Activated T-cell treated with anti-CD3 and anti-CD28 coated beads for 48 hours (primary cell): ENCODE measurements around the gene KSR2.

ENCODE experiments used
- DNase-seq: peaks from one replicate; pipeline ENCODE4 v3.0.0-alpha.2; 2020; ENCODE audit warnings: low read depth

The KSR2 gene

DNA sequence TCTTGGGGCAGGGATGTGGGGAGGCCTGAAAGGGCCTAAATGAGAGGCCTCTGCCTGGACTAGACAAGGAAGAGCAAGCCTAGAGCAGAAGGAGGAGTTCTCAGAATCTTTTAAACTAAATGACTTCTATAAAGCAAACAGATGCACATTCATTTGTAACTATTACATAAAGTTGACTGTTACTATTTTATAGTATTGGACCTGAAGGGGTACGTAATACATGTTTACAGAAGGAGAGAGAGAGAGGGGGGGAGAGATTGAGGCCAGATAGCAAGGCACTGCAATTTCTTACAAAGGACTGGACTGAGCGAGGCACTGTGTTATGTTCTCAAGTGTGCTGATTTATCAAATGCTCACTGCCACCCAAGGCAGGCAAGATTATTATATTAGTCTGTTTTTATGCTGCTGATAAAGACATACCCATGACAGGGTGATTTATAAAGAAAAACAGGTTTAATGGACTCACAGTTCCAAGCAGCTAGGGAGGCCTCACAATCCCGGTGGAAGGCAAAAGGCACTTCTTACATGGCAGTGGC lies 391.6 kb downstream of the KSR2 start:
- no peak for DNase-seq

DNA sequence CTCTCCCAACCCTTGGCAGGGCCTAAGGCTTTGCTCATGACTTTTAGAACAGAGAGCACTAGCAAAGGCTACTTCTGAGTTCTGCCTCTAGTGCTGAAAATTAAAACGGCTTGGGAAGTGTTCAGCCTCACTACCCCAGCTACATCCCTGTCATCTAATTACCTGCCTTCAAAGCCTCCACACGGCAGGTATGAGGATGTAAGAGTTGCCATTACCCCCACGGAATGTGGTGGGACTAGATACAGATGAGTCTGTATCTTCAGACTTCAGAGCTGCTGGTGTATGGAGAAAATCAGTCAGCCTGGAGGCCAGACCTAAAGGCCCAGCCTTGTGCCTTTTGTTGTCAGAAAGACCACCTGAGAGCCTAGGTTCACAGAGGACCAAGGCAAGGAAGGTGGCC lies 392.7 kb downstream of the KSR2 start:
- no peak for DNase-seq

DNA sequence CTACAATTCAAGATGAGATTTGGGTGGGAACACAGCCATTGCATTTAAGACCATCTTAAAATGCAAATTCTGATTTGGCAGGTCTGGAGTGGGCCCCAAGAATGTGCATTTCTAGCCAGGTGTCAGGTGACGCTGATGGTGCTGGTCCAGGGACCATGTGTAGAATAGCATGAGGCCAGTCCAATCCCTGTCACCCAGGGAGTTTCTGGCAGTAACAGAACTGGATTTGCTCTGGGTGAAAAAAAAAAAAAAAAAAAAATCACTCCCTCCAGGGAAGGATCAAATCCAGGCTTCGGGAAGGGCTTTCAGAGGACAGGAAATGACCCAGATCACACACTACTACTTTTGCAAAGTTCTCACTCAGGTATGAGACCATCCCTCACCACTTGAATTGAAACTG lies 394.1 kb downstream of the KSR2 start:
- no peak for DNase-seq

DNA sequence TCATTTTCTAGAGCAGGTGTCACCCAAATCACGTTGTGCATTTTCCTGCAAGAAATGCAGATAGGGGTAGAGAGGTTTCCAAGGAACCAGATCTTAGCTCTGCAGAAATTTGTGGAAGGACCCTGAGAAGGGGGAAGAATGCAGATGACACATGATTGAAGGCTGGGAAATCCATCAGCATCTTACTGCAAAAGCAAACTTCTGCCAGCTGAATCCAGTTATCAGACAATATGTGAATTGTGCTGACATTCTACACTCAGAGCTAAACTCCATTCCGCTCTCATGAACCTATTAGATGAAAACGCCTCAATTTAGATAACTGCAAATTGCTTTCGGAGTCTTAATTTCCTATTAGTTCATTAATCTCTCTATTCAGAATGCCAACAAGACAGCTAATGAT lies 396.0 kb downstream of the KSR2 start:
- DNase-seq, result no peak

DNA sequence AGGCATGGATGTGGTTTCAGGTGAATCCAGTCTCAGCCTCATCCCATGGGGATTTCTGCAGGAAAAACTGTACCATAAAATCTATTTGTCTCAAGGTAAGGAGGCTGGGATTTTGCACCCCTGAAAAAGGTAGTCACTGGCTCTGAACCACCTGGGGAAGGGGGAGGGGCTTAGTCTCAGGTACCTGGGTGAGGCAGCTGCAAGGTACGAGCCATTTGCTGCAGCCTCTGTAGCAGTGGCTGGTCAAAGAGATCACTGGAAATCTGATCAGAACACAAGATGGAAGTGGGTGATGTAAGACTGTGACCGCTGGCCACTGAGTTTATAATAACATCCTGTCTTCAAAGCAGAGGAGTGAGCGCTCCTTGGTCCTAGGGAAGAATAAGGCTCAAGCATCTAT lies 397.5 kb downstream of the KSR2 start:
- no peak for DNase-seq

DNA sequence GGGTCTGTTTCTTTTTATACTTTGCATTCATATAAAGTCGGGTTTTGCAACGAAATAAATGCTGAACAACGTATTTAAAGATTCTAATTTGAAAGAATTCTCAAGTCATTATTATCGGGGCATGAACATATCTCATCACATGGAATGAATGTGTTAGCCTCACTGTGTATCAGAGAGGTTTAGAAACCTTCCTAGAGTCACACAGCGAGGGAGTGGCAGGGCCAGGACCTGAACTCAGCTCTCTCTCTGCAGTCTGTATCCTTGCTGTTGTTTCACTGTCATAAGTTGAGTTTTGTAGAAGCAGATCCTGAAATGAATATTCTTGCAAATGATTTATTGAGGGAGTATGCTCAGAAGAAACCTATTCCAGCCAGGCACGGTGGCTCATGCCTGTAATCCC lies 398.2 kb downstream of the KSR2 start:
- no peak for DNase-seq

DNA sequence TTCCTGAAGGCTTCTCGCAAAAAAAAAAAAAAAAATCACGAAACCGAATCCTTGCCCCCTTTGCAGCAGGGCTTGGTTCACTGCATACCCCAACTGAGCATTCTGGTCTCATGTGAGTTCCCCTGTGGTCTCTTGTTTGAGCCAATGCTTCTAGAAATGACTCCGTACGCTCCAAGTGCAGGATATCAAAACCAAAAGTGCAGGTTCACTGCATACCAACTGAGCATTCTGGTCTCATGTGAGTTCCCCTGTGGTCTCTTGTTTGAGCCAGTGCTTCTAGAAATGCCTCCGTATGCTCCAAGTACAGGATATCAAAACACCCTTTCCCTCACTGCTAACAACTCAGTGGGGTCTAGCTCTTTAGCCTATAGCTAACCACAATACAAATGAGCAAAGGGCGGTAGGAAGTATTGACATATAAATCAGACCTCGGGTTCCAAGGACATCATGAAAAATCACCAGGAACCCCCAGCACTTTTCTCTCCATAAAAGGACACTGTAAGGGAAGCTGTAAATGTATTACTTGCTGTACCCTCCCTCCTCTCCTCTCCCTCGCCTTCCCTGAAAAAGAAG lies 401.1 kb downstream of the KSR2 start:
- no peak for DNase-seq

DNA sequence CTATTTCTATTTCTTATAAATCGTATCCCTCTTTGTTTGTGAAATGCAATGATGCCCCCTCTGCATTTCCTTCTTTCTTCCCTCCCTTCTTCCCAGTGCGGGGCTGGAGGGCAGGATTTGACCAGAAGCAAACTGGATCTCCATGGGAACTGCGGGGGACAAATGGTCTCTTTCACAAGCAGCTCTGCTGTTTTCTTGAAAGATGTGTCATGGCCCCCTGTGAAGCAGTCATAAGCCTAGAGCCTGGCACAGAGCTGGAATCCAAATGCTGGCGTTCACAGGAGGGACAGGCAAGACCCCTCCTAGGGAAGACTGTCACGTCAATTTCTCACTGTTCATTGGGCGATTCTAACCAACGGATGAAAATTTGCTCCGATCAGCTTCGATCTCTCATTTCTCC lies 403.9 kb downstream of the KSR2 start:
- DNase-seq, result no peak

DNA sequence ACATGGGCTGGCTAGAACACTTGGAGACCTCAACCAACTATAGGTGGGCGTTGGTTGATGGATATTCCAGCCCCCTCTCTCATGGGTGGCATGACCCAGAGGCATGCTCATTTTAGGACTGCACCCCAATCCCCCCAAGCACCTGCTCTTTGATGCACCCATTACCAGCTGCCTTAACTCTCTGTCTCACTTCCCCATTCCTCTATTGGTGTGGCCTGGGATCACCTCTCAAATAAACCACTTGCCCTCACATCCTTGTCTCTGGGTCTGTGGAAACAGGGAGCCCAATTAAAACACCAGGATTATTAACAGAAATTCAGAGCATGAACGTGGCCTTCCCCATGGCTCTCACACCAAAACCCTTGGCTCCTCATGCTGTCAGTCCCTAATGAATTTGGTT lies 405.1 kb downstream of the KSR2 start:
- DNase-seq, result no peak

DNA sequence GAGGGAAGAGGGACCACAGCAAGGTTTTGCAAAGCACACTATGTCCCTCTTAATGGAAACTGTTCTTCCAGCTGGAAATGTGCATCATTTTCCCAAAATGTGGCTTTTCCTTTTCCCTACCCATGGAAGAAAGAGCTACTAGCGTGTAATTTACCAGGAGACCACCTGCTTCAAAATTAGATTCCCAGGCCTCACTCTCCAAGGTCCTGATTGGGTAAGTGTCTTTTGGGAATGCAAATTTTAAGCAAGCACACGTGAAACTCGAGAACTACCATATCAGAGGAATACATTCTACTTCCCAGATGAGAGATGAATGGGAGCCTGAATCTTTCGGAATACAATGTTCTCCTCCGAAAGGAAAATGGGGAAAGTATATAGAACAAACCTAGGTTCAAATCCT lies 405.8 kb downstream of the KSR2 start:
- no peak for DNase-seq

DNA sequence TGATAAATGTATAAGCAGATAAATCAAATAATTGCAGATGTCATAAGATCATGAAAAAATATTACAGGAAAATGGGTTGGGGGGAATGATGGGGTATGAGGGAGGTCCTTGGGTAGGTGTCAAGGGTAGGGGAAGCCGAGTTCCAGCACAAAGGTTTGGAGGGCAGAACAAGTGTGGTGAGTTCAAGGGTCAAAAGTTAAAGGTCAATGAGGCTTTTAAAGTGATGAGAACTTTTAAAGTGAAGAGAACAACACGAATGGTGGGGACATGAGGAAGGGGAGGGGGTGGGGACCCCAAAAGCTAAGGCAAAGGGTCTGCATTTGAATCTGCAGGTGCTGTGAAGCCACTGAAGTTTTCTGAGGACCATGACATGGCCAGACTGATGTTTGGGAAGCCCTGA lies 406.8 kb downstream of the KSR2 start:
- DNase-seq, result no peak

DNA sequence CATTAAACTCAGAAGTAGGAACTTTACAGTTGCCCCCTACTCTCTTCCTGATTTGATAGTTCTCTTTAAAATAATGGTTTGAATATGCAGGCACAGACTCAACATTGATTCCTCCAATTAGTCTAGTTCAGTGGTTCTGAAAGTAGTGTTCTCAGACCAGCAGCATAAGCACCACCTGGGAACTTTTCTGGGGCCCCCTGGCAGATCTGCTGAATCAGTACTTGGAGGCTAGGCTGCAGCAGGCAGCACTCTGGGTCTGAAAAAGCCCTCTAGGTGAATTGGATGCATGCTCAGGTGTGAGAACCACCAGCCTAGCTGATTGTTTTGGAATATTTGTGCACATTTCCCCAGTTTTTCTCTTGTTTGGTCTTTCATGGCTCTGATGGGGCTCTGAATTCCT lies 408.8 kb downstream of the KSR2 start:
- DNase-seq, result no peak

DNA sequence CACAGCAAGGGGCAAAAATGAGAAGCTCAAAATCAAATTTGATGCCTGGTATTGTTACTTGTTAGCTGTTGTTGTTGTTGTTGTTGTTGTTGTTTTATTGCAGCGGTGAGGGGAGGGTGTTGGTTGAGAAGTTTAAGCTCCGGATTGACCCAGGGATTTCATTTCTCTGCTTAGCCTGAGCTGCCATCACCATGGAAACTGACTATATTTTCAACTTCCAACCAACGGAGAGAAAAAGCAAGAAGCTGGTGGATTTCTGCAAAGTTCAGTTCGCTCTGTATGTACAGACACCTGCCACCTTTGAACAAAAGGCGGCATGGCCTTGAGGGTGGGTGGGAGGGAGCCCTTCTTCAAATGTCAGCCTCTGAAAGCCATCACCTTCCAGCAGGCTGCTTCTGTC lies 412.9 kb downstream of the KSR2 start:
- DNase-seq, result no peak

DNA sequence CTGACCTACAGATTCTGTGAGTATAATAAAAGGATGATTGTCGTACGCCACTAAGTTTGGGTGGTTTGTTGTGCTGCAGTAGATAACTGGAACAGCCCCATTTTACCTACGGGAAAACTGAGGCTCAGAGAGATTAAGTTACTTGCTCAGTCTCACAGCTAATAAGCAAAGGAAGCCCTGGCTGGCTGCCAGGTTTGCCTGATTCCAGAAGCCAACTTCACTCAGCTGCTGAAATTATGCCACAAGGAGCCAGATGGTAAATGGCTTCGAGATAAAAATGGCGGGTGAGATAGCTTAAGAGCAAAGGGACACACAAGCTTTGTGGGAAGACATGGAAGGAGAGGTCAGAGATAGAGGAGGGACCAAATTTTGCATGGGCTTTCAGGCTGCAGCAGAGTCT lies 415.8 kb downstream of the KSR2 start:
- no peak for DNase-seq

DNA sequence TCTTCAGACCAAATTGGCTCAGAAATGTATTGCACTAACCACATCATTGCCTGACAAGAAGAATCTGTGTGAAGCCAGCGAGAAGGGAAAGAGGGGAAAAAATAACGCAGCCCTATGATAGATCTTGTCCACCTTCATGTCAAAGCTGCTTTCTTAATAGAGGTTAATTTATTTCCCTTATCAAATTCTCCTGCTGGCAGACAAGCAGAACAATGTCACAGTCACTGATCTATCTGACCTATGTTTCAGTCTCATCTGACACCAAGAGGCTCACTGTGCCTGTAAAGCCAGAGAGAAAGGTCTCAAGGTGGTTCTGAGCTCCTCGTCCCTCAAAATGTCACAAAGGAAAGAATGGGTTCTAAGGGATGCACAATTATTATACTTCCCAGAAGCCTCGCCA lies 417.1 kb downstream of the KSR2 start:
- no peak for DNase-seq

DNA sequence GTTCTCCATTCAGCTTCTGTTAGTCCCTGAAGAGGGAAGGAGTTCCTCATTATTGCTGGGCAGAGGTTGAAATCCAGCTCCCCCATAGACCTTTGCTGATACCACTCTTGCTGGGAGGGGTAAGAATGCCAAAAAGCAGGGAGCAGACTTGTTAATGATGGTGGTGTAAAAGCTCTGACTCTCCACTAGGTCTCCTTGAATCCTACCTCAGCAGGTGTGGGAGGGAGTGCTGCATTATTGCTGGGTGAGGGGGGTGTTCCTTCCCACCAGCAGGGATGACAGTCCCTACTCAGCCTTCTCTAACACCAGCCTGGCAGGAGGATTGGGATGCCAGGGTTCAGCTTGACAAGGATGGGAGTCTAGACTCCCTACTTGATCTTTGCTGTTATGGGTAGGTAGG lies 421.6 kb downstream of the KSR2 start:
- no peak for DNase-seq

DNA sequence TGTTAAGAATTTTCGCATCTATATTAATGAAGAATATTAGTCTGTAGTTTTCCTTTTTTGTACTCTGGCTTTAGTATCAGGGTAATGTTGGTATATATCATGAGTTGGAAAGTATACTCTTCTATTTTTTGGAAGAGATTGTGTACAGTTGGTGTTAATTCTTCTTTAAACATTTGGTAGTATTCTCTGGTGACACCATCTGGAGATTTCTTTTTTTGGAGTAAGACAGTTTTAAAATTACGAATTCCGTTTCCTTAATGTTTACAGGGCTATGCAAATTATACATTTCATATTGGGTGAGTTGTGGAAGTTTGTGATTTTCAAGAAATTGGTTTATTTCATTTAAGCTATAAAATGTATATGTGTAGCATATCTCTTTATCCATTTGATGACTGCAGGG lies 423.6 kb downstream of the KSR2 start:
- no peak for DNase-seq

DNA sequence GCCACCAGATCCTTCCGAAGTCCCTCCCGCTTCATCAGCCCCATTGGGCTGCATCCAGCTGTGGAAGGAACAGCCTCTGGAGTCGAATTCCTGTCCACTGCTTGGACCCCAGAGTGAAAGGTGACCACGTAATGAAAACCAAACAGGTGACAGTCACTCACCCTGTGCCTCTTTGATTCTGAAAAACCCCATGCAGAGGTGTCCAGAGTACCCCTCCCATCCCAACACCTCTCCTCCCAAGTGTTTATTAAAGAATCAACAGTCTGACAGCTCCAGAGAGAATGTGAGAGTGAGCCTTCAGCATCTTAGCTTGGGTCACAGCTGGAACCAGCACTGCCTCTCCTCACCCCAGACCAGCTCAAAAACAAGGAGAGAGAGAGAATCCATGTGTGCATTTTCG lies 428.8 kb downstream of the KSR2 start:
- DNase-seq, result no peak

DNA sequence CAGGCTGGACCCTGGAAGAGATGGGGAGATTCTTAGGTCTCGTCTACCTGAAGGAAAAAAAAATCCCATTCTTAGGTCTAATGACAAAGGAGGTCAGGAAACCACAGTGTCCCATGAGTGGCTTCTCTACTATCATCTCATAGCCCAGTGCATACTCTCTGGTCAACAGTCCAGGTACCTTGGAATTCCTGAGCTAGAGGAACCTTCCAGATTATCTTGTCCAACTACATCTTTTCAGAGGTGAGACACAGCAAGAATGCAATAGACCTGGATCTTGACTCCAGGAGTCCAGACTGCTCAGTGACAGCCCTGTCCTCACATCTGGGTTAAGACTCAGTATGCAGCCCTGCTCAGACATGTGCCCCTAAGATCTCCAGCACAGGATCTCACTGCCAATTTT lies 429.9 kb downstream of the KSR2 start:
- DNase-seq, result no peak

DNA sequence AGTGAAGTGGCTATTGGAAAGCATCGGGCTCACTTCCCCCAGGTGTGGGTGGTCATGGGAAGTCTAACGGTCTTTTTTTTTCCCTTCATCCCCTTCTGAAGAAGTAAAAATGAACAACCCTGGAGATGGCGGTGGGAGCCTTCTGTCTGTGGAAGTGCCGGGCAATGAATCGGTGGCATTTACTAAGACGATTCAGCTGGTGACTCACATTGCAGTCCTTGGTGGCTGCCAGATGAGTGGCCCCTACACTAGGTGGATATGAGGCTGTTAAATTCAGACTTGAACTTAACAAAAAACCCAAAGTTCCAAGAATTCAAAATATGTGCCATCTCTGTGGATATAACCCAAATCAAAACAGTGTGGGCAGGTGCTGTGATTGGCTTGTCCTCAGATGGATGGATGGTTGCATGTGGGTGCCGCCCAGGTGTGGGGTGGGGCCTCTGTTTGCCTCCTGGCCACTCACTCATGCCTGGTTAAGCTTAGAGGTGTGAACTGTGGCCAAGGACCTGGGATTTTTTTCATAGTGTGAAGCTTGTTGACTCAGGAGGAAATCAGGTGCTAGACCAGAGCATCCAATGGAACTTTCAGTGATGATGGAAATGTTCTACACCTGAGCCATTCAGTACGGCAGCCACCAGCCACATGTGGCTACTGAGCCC lies 430.6 kb downstream of the KSR2 start:
- no peak for DNase-seq

DNA sequence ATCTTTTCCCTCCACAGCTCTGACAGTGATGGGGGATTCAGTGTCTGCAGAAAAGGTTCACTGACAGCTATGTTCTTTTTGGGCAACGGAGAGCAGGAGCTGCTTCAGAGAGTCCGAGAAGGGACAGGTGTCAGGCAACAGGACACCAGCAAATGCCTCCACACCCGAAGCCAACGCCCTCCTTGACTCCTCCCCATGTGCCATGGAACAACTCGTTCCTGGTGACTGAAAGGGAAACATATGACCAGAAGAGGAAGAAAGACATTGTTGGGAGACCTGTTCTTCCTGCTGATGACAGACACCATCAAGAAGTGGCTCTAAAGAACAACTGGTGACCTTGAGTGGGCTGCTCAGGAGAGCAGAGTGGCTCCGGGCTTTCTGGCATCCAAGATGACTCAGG lies 435.1 kb downstream of the KSR2 start:
- DNase-seq, result no peak

DNA sequence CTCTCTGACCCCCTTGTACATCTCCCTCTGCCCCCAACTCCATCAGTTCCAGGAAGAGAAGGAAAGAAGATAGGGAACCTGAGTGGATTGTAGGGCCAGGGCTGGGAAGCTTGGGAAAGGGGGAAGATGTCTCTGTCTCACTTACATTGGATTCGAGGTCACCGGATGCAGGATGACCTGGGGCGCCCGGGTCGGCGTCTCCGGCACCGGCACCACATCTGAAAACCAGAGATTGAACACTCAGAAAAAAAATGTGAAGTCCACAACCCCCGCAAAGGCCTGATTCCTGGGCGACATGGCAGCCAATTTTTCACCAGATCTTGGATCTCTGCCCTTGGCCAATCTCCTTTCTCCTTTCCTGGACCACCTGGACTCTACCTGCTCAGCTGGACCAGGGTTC lies 438.0 kb downstream of the KSR2 start:
- DNase-seq, result no peak

DNA sequence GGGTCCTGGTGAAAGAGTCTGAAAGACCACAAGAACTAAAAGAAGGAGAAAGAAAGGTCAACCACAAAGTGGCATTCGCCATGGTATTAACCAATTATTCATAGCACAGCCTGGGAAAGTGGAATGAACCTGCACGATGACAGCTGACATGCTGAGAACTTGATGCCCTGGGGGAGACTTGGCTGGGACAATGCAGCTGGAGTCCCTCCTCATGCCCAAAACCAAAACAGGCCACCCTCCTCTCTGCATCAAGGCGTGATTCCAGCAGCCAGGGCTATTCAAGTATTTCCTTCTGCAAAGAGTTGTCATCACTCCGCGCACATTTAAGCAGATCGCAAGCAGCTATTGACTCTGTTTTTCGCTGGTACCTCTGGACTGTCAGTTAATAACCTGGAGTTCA lies 440.3 kb downstream of the KSR2 start:
- no peak for DNase-seq

DNA sequence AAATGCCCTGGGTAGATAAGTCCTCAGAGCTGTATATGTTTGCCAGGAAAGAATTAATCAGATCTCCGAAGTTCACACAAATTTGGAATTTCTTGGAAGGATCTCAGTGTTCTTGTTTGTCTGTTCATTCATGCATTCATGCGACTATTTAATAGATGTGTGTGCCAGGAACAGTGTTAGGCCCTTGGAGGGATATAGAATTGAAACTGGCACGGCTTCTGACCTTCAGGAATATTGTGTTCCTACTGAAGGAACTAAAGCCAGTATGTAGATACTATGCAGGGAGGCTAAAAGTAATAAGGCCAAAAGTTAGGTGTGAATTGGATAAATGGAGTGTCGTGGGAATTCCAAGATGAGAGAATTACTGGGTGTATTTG lies 441.3 kb downstream of the KSR2 start:
- DNase-seq, result no peak
